ENCODE measurements around the gene UCN. TPM values are rescaled to one million over a fixed set of nuclear protein-coding genes. Genes with fewer than 3 reads are reported as not detected.

The UCN gene
- total RNA-seq, 4 donors from 2014 or later = 0.82 to 10.8 (median 2.2) TPM; not detected in 1

- Histone ChIP-seq H3K27me3 (peaks cover 19% of the 10 kb centered on the region), H3K9me3 (no peaks in the 10 kb centered on the region), H3K4me1 (peaks cover 0 to 12% (median 8%) of the 10 kb centered on the region in 4 donors), H3K4me3 (no peak overlapping the region), H3K36me3 (no peaks in the 10 kb centered on the region), H3K27ac (no peak overlapping the region)
- in situ Hi-C loops (cut with MboI; ENCODE audit: low pct_ligation_motif_present in 1 of 4, low pct_unique_long_range_greater_than_20kb in 1 of 4, low sequenced_read_pairs in 3 of 4) (no loop called here), intact Hi-C loops (cut with DNase I; ENCODE audit: low total_unique reads) (no loop called here)
- DNase-seq = no peak
- TF ChIP-seq POLR2AphosphoS5 (IDR thresholded peaks at IDR 0.05) (no peak), CTCF (IDR thresholded peaks at IDR 0.05) (no peak), EP300 (IDR thresholded peaks at IDR 0.05; ENCODE audit: low read depth) (no peak), POLR2A (IDR thresholded peaks at IDR 0.05) (no peak)
- WGBS, 2 donors (ENCODE audit: low coverage in 1 of 2) = 95% methylated on average over 3 of the region's 3 CpGs; no CpG with 5 or more reads in 1 of the 2 donors
Observed at GRCh38 chr2:27312152-27312551, 3.9 kb upstream of the UCN start.

- H3K27me3 ChIP-seq = peaks cover 43% of the 10 kb centered on the region
- in situ Hi-C loops (cut with MboI; ENCODE audit: low pct_ligation_motif_present in 1 of 4, low pct_unique_long_range_greater_than_20kb in 1 of 4, low sequenced_read_pairs in 3 of 4) (no loop called here), intact Hi-C loops (cut with DNase I; ENCODE audit: low total_unique reads) (loop anchor here (5.0 kb wide), 1 partner anchor 137 kb away; no protein-coding TSS in a partner anchor)
- H3K9me3 ChIP-seq = no peaks in the 10 kb centered on the region
- no peak for TF ChIP-seq POLR2AphosphoS5 (IDR thresholded peaks at IDR 0.05)
- TF ChIP-seq CTCF (IDR thresholded peaks at IDR 0.05) = no peak
- TF ChIP-seq POLR2A (IDR thresholded peaks at IDR 0.05) = no peak
- TF ChIP-seq EP300 (IDR thresholded peaks at IDR 0.05; ENCODE audit: low read depth) = no peak
- no peak for DNase-seq
- H3K4me1 ChIP-seq = peaks cover 0 to 22% (median 17%) of the 10 kb centered on the region in 4 donors
- H3K27ac ChIP-seq = no peak overlapping the region
- H3K36me3 ChIP-seq = no peaks in the 10 kb centered on the region
- no peak overlapping the region for H3K4me3 ChIP-seq
- 87 to 100% methylated on average over 2 to 6 of the region's 6 CpGs for WGBS, 2 donors (ENCODE audit: low coverage in 1 of 2)
Observed at GRCh38 chr2:27309651-27310050, 1.4 kb upstream of the UCN start.

GRCh38 chr2:27307545-27308358, 493 bp downstream of the UCN start:
- no peaks in the 10 kb centered on the region for H3K9me3 ChIP-seq
- no peak overlapping the region for H3K4me3 ChIP-seq
- no peak for TF ChIP-seq POLR2AphosphoS5 (IDR thresholded peaks at IDR 0.05)
- TF ChIP-seq EP300 (IDR thresholded peaks at IDR 0.05; ENCODE audit: low read depth) = no peak
- no peak for TF ChIP-seq CTCF (IDR thresholded peaks at IDR 0.05)
- TF ChIP-seq POLR2A (IDR thresholded peaks at IDR 0.05) = no peak
- peaks cover 0 to 25% (median 21%) of the 10 kb centered on the region in 4 donors for H3K4me1 ChIP-seq
- intact Hi-C loops (cut with DNase I; ENCODE audit: low total_unique reads) = loop anchor here (5.0 kb wide), 1 partner anchor 135 kb away; no protein-coding TSS in a partner anchor
- in situ Hi-C loops (cut with MboI; ENCODE audit: low pct_ligation_motif_present in 1 of 4, low pct_unique_long_range_greater_than_20kb in 1 of 4, low sequenced_read_pairs in 3 of 4) = no loop called here
- DNase-seq = no peak
- no CpG with 5 or more reads among the region's 75 CpGs for WGBS, 2 donors (ENCODE audit: low coverage in 1 of 2)
- no peak overlapping the region for H3K27ac ChIP-seq
- H3K27me3 ChIP-seq = peaks cover 47% of the 10 kb centered on the region
- H3K36me3 ChIP-seq = no peaks in the 10 kb centered on the region

GRCh38 chr2:27307287-27307544, 1.0 kb downstream of the UCN start:
- 25% methylated on average over 8 of the region's 14 CpGs; no CpG with 5 or more reads in 1 of the 2 donors for WGBS, 2 donors (ENCODE audit: low coverage in 1 of 2)
- Histone ChIP-seq H3K27ac (no peak overlapping the region), H3K4me3 (no peak overlapping the region), H3K27me3 (peaks cover 47% of the 10 kb centered on the region), H3K9me3 (no peaks in the 10 kb centered on the region), H3K4me1 (peaks cover 0 to 25% (median 21%) of the 10 kb centered on the region in 4 donors), H3K36me3 (no peaks in the 10 kb centered on the region)
- TF ChIP-seq POLR2A (IDR thresholded peaks at IDR 0.05) (no peak), CTCF (IDR thresholded peaks at IDR 0.05) (no peak), EP300 (IDR thresholded peaks at IDR 0.05; ENCODE audit: low read depth) (no peak)
- intact Hi-C loops (cut with DNase I; ENCODE audit: low total_unique reads) (loop anchor here (5.0 kb wide), 1 partner anchor 135 kb away; no protein-coding TSS in a partner anchor), in situ Hi-C loops (cut with MboI; ENCODE audit: low pct_ligation_motif_present in 1 of 4, low pct_unique_long_range_greater_than_20kb in 1 of 4, low sequenced_read_pairs in 3 of 4) (no loop called here)
- DNase-seq = no peak
